GM18868 (cell line): Measurements from ENCODE around the gene ASIC3.

Experiments used
- ATAC-seq: cut with Tn5 transposase; IDR thresholded peaks from one replicate; pipeline ENCODE4 v1.9.1; 2021; ENCODE audit warnings: mild to moderate bottlenecking, moderate library complexity; ENCODE audit not compliant: unreplicated experiment

ASIC3 gene

GRCh38 chr7:151069841-151070573 is 21.7 kb downstream of the ASIC3 start:
- no peak for ATAC-seq

GRCh38 chr7:151070574-151070960 is 22.2 kb downstream of the ASIC3 start:
- ATAC-seq = no peak

GRCh38 chr7:151071032-151071866 is 22.9 kb downstream of the ASIC3 start:
- no peak for ATAC-seq

- no peak for ATAC-seq
These were observed 25.7 kb downstream of the ASIC3 start for GRCh38 chr7:151073990-151074389.

- no peak for ATAC-seq
These were observed 26.7 kb downstream of the ASIC3 start for GRCh38 chr7:151074817-151075661.

- ATAC-seq = no peak
These were observed 27.3 kb downstream of the ASIC3 start for GRCh38 chr7:151075662-151075971.

- no peak for ATAC-seq
These were observed 27.7 kb downstream of the ASIC3 start for GRCh38 chr7:151075978-151076426.

GRCh38 chr7:151076863-151077704 is 28.8 kb downstream of the ASIC3 start:
- ATAC-seq = no peak

GRCh38 chr7:151077705-151078232 is 29.4 kb downstream of the ASIC3 start:
- ATAC-seq = no peak

- no peak for ATAC-seq
These were observed 30.1 kb downstream of the ASIC3 start for GRCh38 chr7:151078233-151079040.

GRCh38 chr7:151079199-151079910 is 31.0 kb downstream of the ASIC3 start:
- no peak for ATAC-seq

GRCh38 chr7:151080067-151080521 is 31.8 kb downstream of the ASIC3 start:
- ATAC-seq = no peak

- ATAC-seq = peak; percentile 79
These were observed 32.3 kb downstream of the ASIC3 start, which contains the start of gene FASTK for GRCh38 chr7:151080522-151081169. Gene FASTK, minus strand, starts transcription at chr7:151080809. Its CDS starts 43 bp downstream, at chr7:151080766.

GRCh38 chr7:151081170-151082101 is 33.1 kb downstream of the ASIC3 start:
- no peak for ATAC-seq

GRCh38 chr7:151082141-151083070 is 34.1 kb downstream of the ASIC3 start:
- no peak for ATAC-seq
